ENCODE data around the gene BTBD2. TPM values are rescaled to one million over a fixed set of nuclear protein-coding genes. Genes with fewer than 3 reads are reported as not detected.
A peak's percentile ranks its signal among the peaks of the same experiment; 100 is the strongest.

BTBD2 gene
- total and polyA plus RNA-seq, 8 donors = 33.9 to 46.4 (median 37.0) TPM

- Histone ChIP-seq H3K36me3 (no peaks in the 10 kb centered on the region), H3K9me3 (no peaks in the 10 kb centered on the region), H3K4me1 (peaks cover 22 to 29% (median 27%) of the 10 kb centered on the region in 3 donors), H3K27ac (peak overlapping the region; percentile 99 to 100 (median 100)), H3K4me3 (peak overlapping the region in 2 of 4 donors; percentile 61 to 79), H3K27me3 (no peaks in the 10 kb centered on the region)
- ATAC-seq = no peak
- no peak for FAIRE-seq
- intact Hi-C loops (cut with DNase I) = loop anchor here in 1 of 3 donors (10.0 kb wide), 1 partner anchor 128 kb away; no protein-coding TSS in a partner anchor
- DNase-seq = peak in 1 of 6 donors; percentile 23
- TF ChIP-seq CTCF (IDR thresholded peaks at IDR 0.05) = no peak
- 62 to 70% methylated on average over 10 of the region's 10 CpGs for WGBS, 2 donors
These were observed 46.8 kb upstream of the BTBD2 start for GRCh38 chr19:2062389-2062729.

- Histone ChIP-seq H3K4me1 (peaks cover 22 to 29% (median 27%) of the 10 kb centered on the region in 3 donors), H3K4me3 (peak overlapping the region; percentile 53 to 79 (median 68)), H3K9me3 (no peaks in the 10 kb centered on the region), H3K27me3 (no peaks in the 10 kb centered on the region), H3K27ac (peak overlapping the region; percentile 99 to 100 (median 100)), H3K36me3 (no peaks in the 10 kb centered on the region)
- 2 to 3% methylated on average over 40 to 50 of the region's 50 CpGs for WGBS, 2 donors
- ATAC-seq (peak; percentile 86 to 90 (median 88)), DNase-seq (peak; percentile 99 to 100 (median 100)), FAIRE-seq (peak; percentile 60)
- intact Hi-C loops (cut with DNase I) = loop anchor here in 1 of 3 donors (10.0 kb wide), 1 partner anchor 127 kb away; no protein-coding TSS in a partner anchor
- TF ChIP-seq CTCF (IDR thresholded peaks at IDR 0.05) = no peak
These were observed 46.2 kb upstream of the BTBD2 start for GRCh38 chr19:2061495-2062388.

GRCh38 chr19:2060884-2061494, 45.5 kb upstream of the BTBD2 start:
- no peak for TF ChIP-seq CTCF (IDR thresholded peaks at IDR 0.05)
- WGBS, 2 donors = 0% methylated on average over 36 to 55 of the region's 55 CpGs
- DNase-seq (peak in 3 of 6 donors; percentile 58 to 86 (median 66)), ATAC-seq (peak; percentile 35 to 63 (median 45)), FAIRE-seq (no peak)
- Histone ChIP-seq H3K36me3 (no peaks in the 10 kb centered on the region), H3K27me3 (no peaks in the 10 kb centered on the region), H3K9me3 (no peaks in the 10 kb centered on the region), H3K27ac (peak overlapping the region; percentile 99 to 100 (median 100)), H3K4me3 (peak overlapping the region; percentile 53 to 79 (median 68)), H3K4me1 (peaks cover 25 to 29% (median 27%) of the 10 kb centered on the region in 3 donors)
- intact Hi-C loops (cut with DNase I) = loop anchor here in 1 of 3 donors (10.0 kb wide), 1 partner anchor 126 kb away; no protein-coding TSS in a partner anchor

GRCh38 chr19:2059422-2060201, 44.1 kb upstream of the BTBD2 start:
- no peak for TF ChIP-seq CTCF (IDR thresholded peaks at IDR 0.05)
- Histone ChIP-seq H3K27me3 (no peaks in the 10 kb centered on the region), H3K27ac (peak overlapping the region; percentile 99 to 100 (median 100)), H3K36me3 (no peaks in the 10 kb centered on the region), H3K4me1 (peaks cover 27 to 31% (median 29%) of the 10 kb centered on the region in 3 donors), H3K9me3 (no peaks in the 10 kb centered on the region), H3K4me3 (peak overlapping the region in 2 of 4 donors; percentile 6 to 79)
- ATAC-seq (peak; percentile 54 to 65 (median 57)), DNase-seq (peak; percentile 82 to 96 (median 88)), FAIRE-seq (no peak)
- WGBS, 2 donors = 20 to 21% methylated on average over 24 of the region's 24 CpGs
- intact Hi-C loops (cut with DNase I) = loop anchor here in 1 of 3 donors (10.0 kb wide), 1 partner anchor 125 kb away; no protein-coding TSS in a partner anchor
